H1 (cell line): ENCODE measurements around the gene ZBTB7B. TPM values are rescaled to one million over a fixed set of nuclear protein-coding genes. Genes with fewer than 3 reads are reported as not detected.

Source experiments
- CTCF ChIA-PET: fragments of 300-600 bp; sonication (Branson Sonifier 250); formaldehyde crosslinking; loops from one replicate; lab custom pipeline; 2021; ENCODE audit not compliant: partially characterized antibody; lab: Charles Lee
- POLR2A ChIA-PET: fragments of 300-600 bp; sonication (Branson Sonifier 250); formaldehyde crosslinking; loops from one replicate; lab custom pipeline; 2021; ENCODE audit warnings: inconsistent platforms; ENCODE audit not compliant: partially characterized antibody; lab: Charles Lee
- DNase-seq, 2 experiments: peaks; one replicate each; pipeline versions ENCODE4 v3.0.0 to v3.0.0-alpha.2; 2010 to 2022; ENCODE audit warnings: low spot score in 2 of 2, low read depth in 1 of 2, mixed read lengths in 1 of 2
- FAIRE-seq: peaks from 2 replicates; lab custom pipeline; 2011; peaks lifted over from hg19 to GRCh38; lab: Jason Lieb, UNC
- H2AFZ ChIP-seq: 2 replicates; pipeline ENCODE4 v1.8.1; 2012; ENCODE audit warnings: low read length, inconsistent platforms
- H2AK5ac ChIP-seq: 2 replicates; pipeline ENCODE4 v1.6.1; 2013; ENCODE audit warnings: low read depth, low read length
- H2BK120ac ChIP-seq: replicated peaks from 2 replicates; pipeline ENCODE3; 2013; ENCODE audit warnings: low read depth, low read length, inconsistent platforms
- H2BK12ac ChIP-seq: 2 replicates; pipeline ENCODE4 v1.6.1; 2013; ENCODE audit warnings: low read depth, low read length
- H2BK15ac ChIP-seq: 2 replicates; pipeline ENCODE4 v1.6.1; 2013; ENCODE audit warnings: low read length
- H2BK20ac ChIP-seq: 2 replicates; pipeline ENCODE4 v1.6.1; 2013; ENCODE audit warnings: low read length
- H2BK5ac ChIP-seq: 2 replicates; pipeline ENCODE4 v1.6.1; 2013; ENCODE audit warnings: low read depth, low read length
- H3K14ac ChIP-seq: 2 replicates; pipeline ENCODE4 v1.6.1; 2013; ENCODE audit warnings: inconsistent platforms; ENCODE audit not compliant: insufficient read length
- H3K18ac ChIP-seq: 2 replicates; pipeline ENCODE4 v1.6.1; 2013; ENCODE audit warnings: low read length; ENCODE audit errors: extremely low read depth
- H3K23ac ChIP-seq: 2 replicates; pipeline ENCODE4 v1.6.1; 2013; ENCODE audit warnings: inconsistent platforms; ENCODE audit not compliant: insufficient read length
- H3K23me2 ChIP-seq: 2 replicates; pipeline ENCODE4 v1.6.1; 2013; ENCODE audit warnings: low read depth, low read length
- H3K27ac ChIP-seq: 2 replicates; pipeline ENCODE4 v1.6.1; 2011; ENCODE audit warnings: low read depth, low read length, inconsistent platforms
- H3K27me3 ChIP-seq, 4 experiments: replicated peaks in 1 of 4; 1 replicate in 1 of 4; 2 replicates in 3 of 4; pipeline versions ENCODE4 v1.6.1 to v1.8.1; 2011 to 2013; ENCODE audit warnings: low read length in 3 of 4, mild to moderate bottlenecking in 3 of 4, inconsistent platforms in 2 of 4, mixed read lengths in 2 of 4, moderate library complexity in 1 of 4; ENCODE audit not compliant: control insufficient read depth in 3 of 4, insufficient read depth in 3 of 4; ENCODE audit errors: extremely low read depth in 1 of 4
- H3K36me3 ChIP-seq, 4 experiments: 2 replicates each; pipeline versions ENCODE4 v1.6.1 to v1.8.1; 2011 to 2013; ENCODE audit warnings: mild to moderate bottlenecking in 4 of 4, low read length in 3 of 4, moderate library complexity in 2 of 4, control low read depth in 1 of 4, inconsistent platforms in 1 of 4; ENCODE audit not compliant: insufficient read depth in 4 of 4, control insufficient read depth in 2 of 4
- H3K4ac ChIP-seq: replicated peaks from 2 replicates; pipeline ENCODE3; 2013; ENCODE audit warnings: low read length, low read depth, mixed read lengths, inconsistent platforms; ENCODE audit not compliant: insufficient read length
- H3K4me1 ChIP-seq, 4 experiments: replicated peaks in 1 of 4; 1 replicate in 1 of 4; 2 replicates in 3 of 4; pipeline versions ENCODE4 v1.6.1 to v1.8.1; 2011 to 2013; ENCODE audit warnings: low read length in 3 of 4, inconsistent platforms in 2 of 4, mixed read lengths in 1 of 4; ENCODE audit not compliant: insufficient read depth in 4 of 4, control insufficient read depth in 3 of 4
- H3K4me2 ChIP-seq, 2 experiments: 2 replicates each; pipeline versions ENCODE4 v1.6.1 to v1.8.1; 2011 to 2013; ENCODE audit warnings: low read depth in 2 of 2, low read length in 2 of 2, control low read depth in 1 of 2, inconsistent platforms in 1 of 2, mild to moderate bottlenecking in 1 of 2; ENCODE audit not compliant: insufficient read depth in 1 of 2
- H3K4me3 ChIP-seq, 4 experiments: fragments of 200-600, 300-600 bp in 1 of 4; sonication (generic), shearing (Covaris generic), sonication (Bioruptor Twin) in 1 of 4; 2 replicates each; pipeline versions ENCODE4 v1.5.1 to v1.8.1; 2011 to 2016; ENCODE audit warnings: low read length in 4 of 4, low read depth in 3 of 4, control low read depth in 2 of 4, inconsistent platforms in 2 of 4, mild to moderate bottlenecking in 2 of 4, mixed read lengths in 1 of 4, moderate library complexity in 1 of 4; ENCODE audit not compliant: insufficient read depth in 2 of 4; ENCODE audit errors: extremely low read depth in 1 of 4
- H3K56ac ChIP-seq: replicated peaks from 2 replicates; pipeline ENCODE3; 2013; ENCODE audit warnings: low read depth, mild to moderate bottlenecking, mixed read lengths, low read length, inconsistent platforms; ENCODE audit not compliant: insufficient read length
- H3K79me1 ChIP-seq: 2 replicates; pipeline ENCODE4 v1.6.1; 2013; ENCODE audit warnings: low read depth, low read length, control low read depth
- H3K79me2 ChIP-seq, 2 experiments: 2 replicates each; pipeline versions ENCODE4 v1.6.1 to v1.8.1; 2012 to 2013; ENCODE audit warnings: low read length in 2 of 2, mild to moderate bottlenecking in 2 of 2, inconsistent platforms in 1 of 2; ENCODE audit not compliant: insufficient read depth in 2 of 2, control insufficient read depth in 1 of 2
- H3K9ac ChIP-seq, 4 experiments: replicated peaks in 1 of 4; 1 replicate in 1 of 4; 2 replicates in 3 of 4; pipeline versions ENCODE4 v1.6.1 to v1.8.1; 2011 to 2013; ENCODE audit warnings: low read depth in 3 of 4, low read length in 3 of 4, control low read depth in 2 of 4, mild to moderate bottlenecking in 2 of 4, moderate library complexity in 2 of 4, inconsistent platforms in 1 of 4; ENCODE audit errors: extremely low read depth in 1 of 4
- H3K9me3 ChIP-seq, 2 experiments: 2 replicates each; pipeline versions ENCODE4 v1.6.1 to v1.8.1; 2012 to 2013; ENCODE audit warnings: mild to moderate bottlenecking in 2 of 2, moderate library complexity in 2 of 2, control low read depth in 1 of 2, inconsistent platforms in 1 of 2, low read depth in 1 of 2, low read length in 1 of 2, mixed read lengths in 1 of 2; ENCODE audit not compliant: insufficient read depth in 2 of 2
- H4K20me1 ChIP-seq, 2 experiments: replicated peaks in 1 of 2; 2 replicates each; pipeline versions ENCODE3 to v1.8.1; 2011 to 2013; ENCODE audit warnings: inconsistent platforms in 2 of 2, low read length in 2 of 2, mild to moderate bottlenecking in 1 of 2; ENCODE audit not compliant: insufficient read depth in 2 of 2, control insufficient read depth in 1 of 2
- H4K5ac ChIP-seq: 2 replicates; pipeline ENCODE4 v1.6.1; 2013; ENCODE audit warnings: low read length, low read depth, mixed read lengths, inconsistent platforms; ENCODE audit not compliant: insufficient read length
- H4K8ac ChIP-seq: 2 replicates; pipeline ENCODE4 v1.8.0; 2013; ENCODE audit warnings: mild to moderate bottlenecking, moderate library complexity, low read length, inconsistent platforms; ENCODE audit not compliant: insufficient read depth; ENCODE audit errors: extremely low read depth
- H4K91ac ChIP-seq: replicated peaks from 2 replicates; pipeline ENCODE3; 2013; ENCODE audit warnings: low read length, mixed read lengths, inconsistent platforms; ENCODE audit not compliant: insufficient read length
- BACH1 ChIP-seq: IDR thresholded peaks from 2 replicates; pipeline ENCODE4 v1.6.1; 2012; ENCODE audit warnings: low read length, improper control_type of control experiment
- POLR2A ChIP-seq, 2 experiments: IDR thresholded peaks; 1 replicate in 1 of 2; 2 replicates in 1 of 2; pipeline ENCODE4 v1.6.1; 2011; ENCODE audit warnings: low read depth in 2 of 2, low read length in 2 of 2, mild to moderate bottlenecking in 2 of 2; ENCODE audit errors: control extremely low read depth in 1 of 2
- WGBS, 2 experiments: shearing (Covaris generic) in 1 of 2; methylation state at CpG; one replicate each; pipeline versions ENCODE4 v1.1.6 to v1.1.7; 2013 to 2015; ENCODE audit warnings: low lambda C conversion rate in 2 of 2, mixed read lengths in 2 of 2, inconsistent platforms in 1 of 2, low coverage in 1 of 2, missing lambda C conversion rate in 1 of 2; ENCODE audit not compliant: insufficient replicate concordance in 2 of 2, insufficient coverage in 1 of 2, insufficient read length in 1 of 2; ENCODE audit errors: extremely low coverage in 1 of 2, missing lambda C conversion rate in 1 of 2; 5-methylcytosine and 5-hydroxymethylcytosine counted together
- polyA plus RNA-seq, 7 experiments: library from polyadenylated mRNA; depleted of rRNA in 3 of 7; stranded (reverse) in 5 of 7; unstranded in 2 of 7; fragments of >200 nt in 5 of 7; fragments of 200-250 nt in 2 of 7; gene quantifications; 1 replicate in 5 of 7; 2 replicates in 1 of 7; 4 replicates in 1 of 7; pipeline versions ENCODE4 v1.2.1 to v1.2.3, GENCODE V29; 2011 to 2013; ENCODE audit warnings: missing spikeins in 2 of 7, mixed read lengths in 2 of 7
- total RNA-seq: library from RNA; stranded (reverse); fragmentation: NEBNext Ultra II Directional; extraction: Animal tissue kit (Norgen Biotek cat#: 25700); gene quantifications from 2 replicates; pipeline ENCODE4 v1.2.1, GENCODE V29; 2021

ZBTB7B gene
- total and polyA plus RNA-seq, 2 of the 8 experiments (the other 6 are each of a cell fraction or from before 2014, with no cell fraction given): 24.5 to 36.9 TPM

GRCh38 chr1:154983776-154984466 lies 18.7 kb upstream of the ZBTB7B start:
- H3K4ac ChIP-seq: no peak overlapping the region
- 21% methylated on average over 17 of the region's 17 CpGs; no CpG with 5 or more reads in 1 of the 2 experiments for WGBS, 2 experiments
- H3K4me2 ChIP-seq: peak overlapping the region; percentile 86 to 93
- H3K4me3 ChIP-seq: peak overlapping the region; percentile 87 to 99 (median 96)
- H2BK120ac ChIP-seq: no peak overlapping the region
- H3K36me3 ChIP-seq: peaks cover 15 to 39% (median 30%) of the 10 kb centered on the region in 4 experiments
- no peak for DNase-seq
- no peak overlapping the region for H2BK20ac ChIP-seq
- H3K23ac ChIP-seq: no peak overlapping the region
- CTCF ChIA-PET: interaction anchor here (0.6 to 20.6 kb wide), 22 partner anchors 10 to 773 kb away, joined by 3 to 334 read pairs (median 4); partner anchors contain the start of genes LENEP, PBXIP1, PMVK and PYGO2
- peak overlapping the region; percentile 86; the same call in 1 of the 2 replicates for H2BK5ac ChIP-seq
- H3K56ac ChIP-seq: no peak overlapping the region
- no peaks in the 10 kb centered on the region for H3K27me3 ChIP-seq
- peak overlapping the region; percentile 22 for H4K91ac ChIP-seq
- peaks cover 14% of the 10 kb centered on the region in 2 experiments for H4K20me1 ChIP-seq
- H3K79me1 ChIP-seq: peaks cover 4% of the 10 kb centered on the region; the same call in 1 of the 2 replicates
- H3K18ac ChIP-seq: peak overlapping the region; percentile 34; the same call in 1 of the 2 replicates
- H2BK15ac ChIP-seq: no peak overlapping the region
- peaks cover 0 to 6% (median 2%) of the 10 kb centered on the region in 4 experiments; a peak in 3 of 7 replicates for H3K4me1 ChIP-seq
- TF ChIP-seq BACH1: no peak
- TF ChIP-seq POLR2A (IDR thresholded peaks at IDR 0.05; ENCODE audit: control extremely low read depth in 1 of 2, low read depth in 2 of 2, low read length in 2 of 2): peak in 1 of 2 experiments; percentile 63; a peak in 1 of 3 replicates
- TF ChIP-seq, all 59 proteins: peak for 1
- Histone ChIP-seq H2AK5ac (no peak overlapping the region), H3K23me2 (peaks cover 5% of the 10 kb centered on the region), H2BK12ac (peak overlapping the region; percentile 19; the same call in 1 of the 2 replicates), H2AFZ (no peak overlapping the region), H4K5ac (peak overlapping the region; percentile 7), H3K9me3 (no peaks in the 10 kb centered on the region), H3K14ac (no peak overlapping the region), H3K79me2 (peaks cover 4 to 61% of the 10 kb centered on the region in 2 experiments), H3K27ac (peak overlapping the region; percentile 76), H3K9ac (peak overlapping the region; percentile 78 to 97 (median 86)), H4K8ac (peak overlapping the region; percentile 82; the same call in 1 of the 2 replicates)
- POLR2A ChIA-PET: interaction anchor here (0.6 to 42.8 kb wide), 12 partner anchors 11 to 273 kb away, joined by 3 to 702 read pairs (median 8); partner anchors contain the start of genes CKS1B, EFNA4, LENEP and PBXIP1
- no peak for FAIRE-seq
